Stimulated activated naive CD4-positive, alpha-beta T cell treated with Interleukin-2 at 50 U/mL for 16 hours (primary cell): ENCODE results near the gene SPCS1.

Experiments
- DNase-seq: peaks from one replicate; lab custom pipeline; 2025; lab: John Stamatoyannopoulos, UW

SPCS1 gene

DNA sequence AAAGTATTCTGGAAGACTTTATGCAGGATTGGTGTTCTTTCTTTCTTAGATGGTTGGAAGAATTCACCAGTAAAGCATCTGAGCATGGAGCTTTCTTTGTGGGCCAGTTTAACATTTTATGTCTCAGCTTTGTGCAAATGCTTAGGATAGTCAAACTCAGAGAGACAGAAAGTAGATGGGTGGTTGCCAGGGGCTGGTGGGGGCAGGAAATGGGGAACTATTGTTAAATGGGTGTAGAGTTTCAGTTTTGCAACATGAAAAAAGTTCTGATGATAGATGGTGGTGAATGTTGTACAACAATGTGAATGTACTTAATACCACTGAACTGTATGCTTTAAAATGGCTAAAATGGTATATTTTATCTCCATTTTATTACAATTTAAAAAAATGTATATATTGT lies 24.8 kb downstream of the SPCS1 start:
- no peak for DNase-seq

DNA sequence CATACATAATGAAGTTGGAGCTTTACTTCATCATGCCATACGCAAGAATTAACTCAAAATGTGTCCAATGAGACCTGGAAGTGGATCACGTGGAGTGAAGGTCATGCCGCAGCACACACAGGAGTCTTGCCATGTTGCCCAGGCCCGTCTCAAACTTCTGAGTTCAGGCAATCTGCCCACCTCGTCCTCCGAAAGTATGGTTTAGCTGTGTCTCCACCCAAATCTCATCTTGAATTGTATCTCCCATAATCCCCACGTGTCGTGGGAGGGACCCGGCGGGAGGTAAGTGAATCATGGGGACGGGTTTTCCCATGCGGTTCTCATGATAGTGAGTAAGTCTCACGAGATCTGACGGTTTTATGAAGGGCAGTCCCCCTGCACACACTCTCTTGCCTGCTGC lies 25.7 kb downstream of the SPCS1 start:
- DNase-seq = no peak

DNA sequence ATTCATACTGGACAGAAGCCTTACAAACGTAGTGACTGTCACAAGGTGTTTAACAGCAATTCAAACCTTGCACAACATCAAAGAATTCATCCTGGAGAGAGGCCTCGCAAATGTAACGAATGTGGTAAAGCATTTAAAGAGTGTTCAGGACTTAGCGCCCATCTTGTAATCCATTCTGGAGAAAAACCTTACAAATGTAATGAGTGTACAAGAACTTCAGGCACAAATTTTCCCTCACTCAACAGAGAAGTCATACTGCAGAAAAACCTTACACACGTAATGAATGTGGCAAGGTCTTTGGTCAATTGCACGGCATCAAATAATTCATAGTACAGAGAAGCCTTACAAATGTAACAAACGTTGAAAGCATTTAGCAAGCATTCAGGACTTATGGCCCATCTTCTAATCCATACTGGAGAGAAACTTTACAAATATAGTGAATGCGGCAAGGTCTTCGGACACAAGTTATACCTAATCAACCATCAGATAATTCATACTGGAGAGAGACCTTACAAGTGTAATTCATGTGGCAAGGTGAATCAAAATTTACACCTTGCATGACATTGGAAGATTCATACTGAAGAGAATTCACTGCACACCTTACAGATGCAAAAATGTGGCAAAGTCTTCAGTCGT lies 27.5 kb downstream of the SPCS1 start:
- no peak for DNase-seq

DNA sequence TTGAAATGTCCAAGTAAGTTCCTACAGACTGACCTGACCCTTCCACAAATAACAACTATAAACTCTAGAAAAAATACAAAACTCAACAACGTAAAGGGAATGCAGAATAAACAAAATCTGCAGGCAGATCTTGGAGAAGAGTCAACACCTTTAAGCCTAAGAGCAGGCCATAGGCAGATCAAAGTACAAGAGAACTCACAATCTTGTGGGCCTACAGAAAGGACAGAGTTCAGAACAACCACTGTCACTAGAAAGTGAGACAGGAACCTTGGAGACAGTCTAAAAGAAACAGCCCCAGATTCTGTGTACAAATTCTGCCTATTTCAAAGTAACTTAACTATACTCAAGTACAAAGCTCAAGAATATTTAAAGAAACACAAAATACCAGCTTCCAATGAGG lies 33.8 kb downstream of the SPCS1 start:
- no peak for DNase-seq

DNA sequence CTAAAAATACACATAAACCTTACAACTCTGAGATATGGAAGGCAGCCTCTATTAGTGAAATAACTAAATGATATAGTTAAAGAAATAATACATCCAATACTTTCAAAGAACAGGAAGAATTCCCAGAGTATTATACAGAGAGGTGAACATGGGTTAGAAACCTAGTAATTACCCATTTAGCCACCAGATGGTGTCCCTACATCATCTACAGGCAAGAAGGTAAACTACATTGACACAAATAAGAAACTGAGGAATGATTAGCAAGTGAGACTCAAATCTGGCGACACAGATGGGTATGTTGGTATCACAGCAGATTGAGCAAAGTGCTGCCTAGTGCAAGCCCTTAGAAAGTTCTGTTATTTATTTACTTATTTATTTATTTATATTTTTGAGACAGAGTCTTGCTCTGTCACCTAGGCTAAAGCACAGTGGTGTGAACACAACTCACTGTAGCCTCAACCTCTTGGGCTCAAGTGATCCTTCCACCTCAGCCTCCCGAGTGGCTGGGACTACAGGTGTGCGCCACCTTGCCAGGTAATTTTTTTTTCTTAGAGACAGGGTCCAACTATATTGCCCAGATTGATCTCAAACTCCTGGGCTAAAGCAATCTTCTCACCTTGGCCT lies 36.6 kb downstream of the SPCS1 start:
- DNase-seq = no peak

GRCh38 chr3:52743152-52743551 lies 37.2 kb downstream of the SPCS1 start:
- no peak for DNase-seq

GRCh38 chr3:52743721-52744120 lies 37.8 kb downstream of the SPCS1 start:
- no peak for DNase-seq

DNA sequence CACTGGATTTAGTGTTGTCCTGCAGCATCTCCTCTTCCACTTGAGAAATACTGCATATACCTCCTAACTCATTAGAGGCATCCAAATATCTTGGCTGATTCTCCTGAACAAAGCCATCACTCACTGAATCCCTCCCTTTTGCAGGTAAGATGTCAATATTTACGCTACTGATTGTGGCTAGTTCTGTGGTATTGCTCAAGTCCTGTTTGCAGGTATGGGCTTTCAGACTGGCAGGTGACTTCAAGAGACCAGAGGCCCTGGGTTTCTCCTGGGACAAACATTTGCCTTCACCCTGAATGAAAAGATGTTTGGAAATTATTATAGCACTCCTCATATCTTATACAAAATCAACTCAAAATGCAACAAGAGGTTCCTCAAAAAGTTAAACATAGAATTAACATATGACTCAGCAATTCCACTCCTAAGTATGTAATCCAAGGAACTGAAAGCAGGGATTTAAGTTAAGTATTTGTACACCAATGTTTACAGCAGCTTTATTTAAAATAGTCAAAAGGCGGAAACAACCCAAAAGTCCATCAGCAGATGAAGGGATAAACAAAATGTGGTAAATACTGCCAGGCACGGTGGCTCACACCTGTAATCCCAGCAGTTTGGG lies 46.2 kb downstream of the SPCS1 start:
- DNase-seq = no peak

DNA sequence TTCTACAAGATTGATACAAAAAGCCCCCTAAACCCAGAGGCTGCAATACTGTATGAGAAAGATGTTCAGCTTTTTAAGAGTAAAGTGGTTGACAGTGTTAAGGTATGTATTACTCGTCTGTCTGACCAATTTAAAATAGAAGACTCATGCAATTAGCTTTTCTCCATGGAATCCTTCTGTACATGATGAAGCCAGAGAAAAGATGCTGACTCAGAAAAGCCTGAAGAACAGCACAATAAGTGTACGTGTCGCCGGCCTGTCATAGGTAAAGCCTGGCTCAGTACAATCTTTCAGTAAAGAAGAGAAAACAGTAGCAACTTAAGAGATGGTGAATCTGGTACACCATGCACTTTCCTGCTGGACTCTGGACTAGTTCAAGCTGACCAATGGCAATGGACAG lies 48.5 kb downstream of the SPCS1 start:
- DNase-seq = no peak

- DNase-seq = no peak
Observed at GRCh38 chr3:52756141-52756540, 50.2 kb downstream of the SPCS1 start.
